ENCODE results near the gene ASCL1. TPM values are rescaled to one million over a fixed set of nuclear protein-coding genes. Genes with fewer than 3 reads are reported as not detected.

Gene ASCL1
- total RNA-seq, 1 donor from 2014 or later: not detected

- DNase-seq (ENCODE audit: low read depth): no peak
- no peak overlapping the region for H3K4me3 ChIP-seq (ENCODE audit: low read depth, low read length)
- TF ChIP-seq, protein P1, sequence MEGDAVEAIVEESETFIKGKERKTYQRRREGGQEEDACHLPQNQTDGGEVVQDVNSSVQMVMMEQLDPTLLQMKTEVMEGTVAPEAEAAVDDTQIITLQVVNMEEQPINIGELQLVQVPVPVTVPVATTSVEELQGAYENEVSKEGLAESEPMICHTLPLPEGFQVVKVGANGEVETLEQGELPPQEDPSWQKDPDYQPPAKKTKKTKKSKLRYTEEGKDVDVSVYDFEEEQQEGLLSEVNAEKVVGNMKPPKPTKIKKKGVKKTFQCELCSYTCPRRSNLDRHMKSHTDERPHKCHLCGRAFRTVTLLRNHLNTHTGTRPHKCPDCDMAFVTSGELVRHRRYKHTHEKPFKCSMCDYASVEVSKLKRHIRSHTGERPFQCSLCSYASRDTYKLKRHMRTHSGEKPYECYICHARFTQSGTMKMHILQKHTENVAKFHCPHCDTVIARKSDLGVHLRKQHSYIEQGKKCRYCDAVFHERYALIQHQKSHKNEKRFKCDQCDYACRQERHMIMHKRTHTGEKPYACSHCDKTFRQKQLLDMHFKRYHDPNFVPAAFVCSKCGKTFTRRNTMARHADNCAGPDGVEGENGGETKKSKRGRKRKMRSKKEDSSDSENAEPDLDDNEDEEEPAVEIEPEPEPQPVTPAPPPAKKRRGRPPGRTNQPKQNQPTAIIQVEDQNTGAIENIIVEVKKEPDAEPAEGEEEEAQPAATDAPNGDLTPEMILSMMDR (conservative IDR thresholded peaks at IDR 0.05; ENCODE audit: low read depth, low read length): no peak
Measured at GRCh38 chr12:102990419-102990818, 32.9 kb downstream of the ASCL1 start.

GRCh38 chr12:102992297-102992696, 34.8 kb downstream of the ASCL1 start:
- H3K4me3 ChIP-seq (ENCODE audit: low read depth, low read length): no peak overlapping the region
- TF ChIP-seq, protein P1 (conservative IDR thresholded peaks at IDR 0.05; ENCODE audit: low read depth, low read length): no peak
- no peak for DNase-seq (ENCODE audit: low read depth)

GRCh38 chr12:102992720-102993119, 35.2 kb downstream of the ASCL1 start:
- TF ChIP-seq, protein P1 (conservative IDR thresholded peaks at IDR 0.05; ENCODE audit: low read depth, low read length): no peak

GRCh38 chr12:102993537-102993936, 36.1 kb downstream of the ASCL1 start:
- no peak for DNase-seq (ENCODE audit: low read depth)
- TF ChIP-seq, protein P1 (conservative IDR thresholded peaks at IDR 0.05; ENCODE audit: low read depth, low read length): no peak
- no peak overlapping the region for H3K4me3 ChIP-seq (ENCODE audit: low read depth, low read length)

More at GRCh38 chr12:102992720-102993119, 35.2 kb downstream of the ASCL1 start:
- no peak overlapping the region for H3K4me3 ChIP-seq (ENCODE audit: low read depth, low read length)
- DNase-seq (ENCODE audit: low read depth): no peak

- TF ChIP-seq, protein P1 (conservative IDR thresholded peaks at IDR 0.05; ENCODE audit: low read depth, low read length): no peak
- no peak overlapping the region for H3K4me3 ChIP-seq (ENCODE audit: low read depth, low read length)
- no peak for DNase-seq (ENCODE audit: low read depth)
Measured at GRCh38 chr12:102995372-102995771, 37.9 kb downstream of the ASCL1 start.

Other genes starting within 250 kb of the ASCL1 start
- gene PAH, start 40.4 kb upstream of the ASCL1 start, total RNA-seq: not detected in 2 replicates

All from epithelial cell of proximal tubule (primary cell).